Omental fat pad (tissue), 4 donors: ENCODE results near the gene SRSF3. TPM values are rescaled to one million over a fixed set of nuclear protein-coding genes. Genes with fewer than 3 reads are reported as not detected.
"Not testable (repeated sequence)": the region's sequence is repeated elsewhere in the genome, so short reads cannot be mapped to it uniquely, and the experiment has no call there.

Source experiments
- ATAC-seq: fragments of 150-250 bp; one replicate; pipeline ENCODE4 v1.9.1; 2016; ENCODE audit warnings: mild to moderate bottlenecking, moderate library complexity; ENCODE audit not compliant: low FRiP score
- DNase-seq: peaks from one replicate; pipeline ENCODE4 v3.0.0-alpha.2; 2019; ENCODE audit warnings: low spot score
- CTCF ChIP-seq, 3 donors: fragments of 450-650 bp; IDR thresholded peaks; one replicate each; pipeline ENCODE4 v1.5.1; 2016 to 2017; ENCODE audit warnings: antibody characterized with exemption in 3 of 3, mild to moderate bottlenecking in 3 of 3, moderate library complexity in 2 of 3
- small RNA-seq: library from RNA; depleted of rRNA; stranded (forward); fragments of <200 nt; gene quantifications from one replicate; pipeline ENCODE3, GENCODE V24; 2016
- total RNA-seq, 4 donors: library from RNA; depleted of rRNA; stranded (reverse); fragments of >200 nt; gene quantifications; one replicate each; pipeline ENCODE4 v1.1.0, GENCODE V29; 2016

SRSF3 gene
- total RNA-seq, 4 donors from 2014 or later = 162 to 260 (median 189) TPM

DNA sequence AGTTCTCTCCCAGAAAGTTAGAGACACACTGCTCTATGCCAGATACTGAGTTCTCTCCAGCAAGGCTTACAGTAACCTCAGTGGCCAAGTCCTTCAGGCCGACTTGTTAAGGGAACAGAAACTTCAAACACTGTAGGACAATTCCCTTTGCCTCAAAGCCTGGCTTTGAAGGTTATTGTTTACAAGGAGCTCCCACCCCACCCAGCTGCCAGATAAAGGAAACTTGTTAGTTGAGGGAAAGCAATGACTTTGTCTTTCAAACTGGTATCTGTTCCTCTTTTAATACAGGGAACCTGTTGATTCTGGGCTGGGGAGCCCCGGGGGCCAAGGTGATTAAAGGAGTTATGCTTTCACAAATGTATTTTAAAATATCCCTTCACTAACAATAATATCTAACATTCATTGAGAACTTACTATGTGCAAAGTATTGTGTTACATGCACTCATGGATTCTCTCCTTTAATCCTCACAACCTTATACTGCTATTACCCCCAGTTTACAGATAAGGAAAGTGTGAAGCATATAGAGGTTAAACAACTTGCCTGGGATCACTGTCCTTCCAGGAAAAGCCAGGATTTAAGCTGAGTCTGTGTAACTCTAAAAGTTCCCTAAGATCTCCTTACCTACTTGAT, 56.8 kb downstream of the SRSF3 start:
- no peak for TF ChIP-seq CTCF (IDR thresholded peaks at IDR 0.05)
- no peak for ATAC-seq
- DNase-seq = no peak

- TF ChIP-seq CTCF (IDR thresholded peaks at IDR 0.05) = no peak
- ATAC-seq (no peak), DNase-seq (no peak)
Measured at GRCh38 chr6:36651659-36652379, 57.7 kb downstream of the SRSF3 start.

DNA sequence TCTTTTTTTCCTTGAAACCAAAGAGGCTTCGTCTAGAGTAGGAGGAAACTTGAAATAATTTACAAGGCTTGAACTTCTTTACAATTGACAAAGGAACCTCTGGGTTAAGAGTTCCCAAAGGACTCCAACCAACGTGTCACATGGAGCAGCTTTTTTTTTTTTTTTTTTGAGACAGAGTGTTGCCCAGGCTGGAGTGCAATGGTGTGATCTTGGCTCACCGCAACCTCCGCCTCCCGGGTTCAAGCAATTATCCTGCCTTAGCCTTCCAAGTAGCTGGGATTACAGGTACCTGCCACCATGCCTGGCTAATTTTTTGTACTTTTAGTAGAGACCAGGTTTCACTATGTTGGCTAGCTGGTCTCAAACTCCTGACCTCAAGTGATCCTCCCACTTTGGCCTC, 60.3 kb downstream of the SRSF3 start:
- not testable (repeated sequence) for ATAC-seq

More for the DNA sequence above, 60.3 kb downstream of the SRSF3 start:
- not testable (repeated sequence) for DNase-seq

Small RNA genes within 50 kb of the gene (small RNA-seq; reads per million reads assigned to genes)
- not detected for gene MIR3925
- gene RNU1-88P = not detected

Other genes with a start within 250 kb of the SRSF3 start
- gene ETV7, start 206.7 kb upstream of the SRSF3 start, total RNA-seq = 1 to 10 TPM in 3 of 4 donors, under 1 TPM in 1; 0.56 to 5.9 (median 2.8) TPM
- gene PXT1, start 151.5 kb upstream of the SRSF3 start, total RNA-seq = not detected
- gene KCTD20, start 151.4 kb upstream of the SRSF3 start, total RNA-seq = 100 to 1,000 TPM in 1 of 4 donors, 10 to 100 TPM in 3; 80.9 to 117 (median 89.4) TPM
- gene STK38, start 46.9 kb upstream of the SRSF3 start, total RNA-seq = 10 to 100 TPM; 19.2 to 43.2 (median 31.3) TPM
- gene CDKN1A, start 84.4 kb downstream of the SRSF3 start, total RNA-seq = 100 to 1,000 TPM; 126 to 611 (median 261) TPM
- gene RAB44, start 103.5 kb downstream of the SRSF3 start, total RNA-seq = 1 to 10 TPM in 1 of 4 donors, under 1 TPM in 3; 0.19 to 2.4 (median 0.43) TPM
- 10 to 100 TPM in 1 of 4 donors, 1 to 10 TPM in 2, under 1 TPM in 1; 0.47 to 20.3 (median 7.6) TPM for gene CPNE5, start 245.1 kb downstream of the SRSF3 start, total RNA-seq